Measurements from ENCODE around the gene CXorf49B. TPM values are rescaled to one million over a fixed set of nuclear protein-coding genes. Genes with fewer than 3 reads are reported as not detected.

The CXorf49B gene
- total and polyA plus RNA-seq, 10 of the 15 experiments (the other 5 are each of a cell fraction or from before 2014, with no cell fraction given), result not detected

Small RNA genes lying within 50 kb of the gene (small RNA-seq; reads per million reads assigned to genes)
- gene BX276092.1 (not detected), gene BX276092.6 (not detected), gene BX276092.8 (not detected)

Other genes with a start within 250 kb of the CXorf49B start
- 111 and 121 TPM in 2 replicates for gene OGT, start 230.2 kb upstream of the CXorf49B start, total RNA-seq (2014; rRNA removed)
- gene OGT, start 230.2 kb upstream of the CXorf49B start, total RNA-seq (2014; rRNA removed; fragmentation: Illumina TruSeq; extraction: Trizol), result 103 and 109 TPM in 2 replicates
- gene OGT, start 230.2 kb upstream of the CXorf49B start, total RNA-seq (2021), result 150 and 163 TPM in 2 replicates
- gene OGT, start 230.2 kb upstream of the CXorf49B start, polyA plus RNA-seq (2011; rRNA removed), result 638 and 671 TPM in 2 replicates
- 142 and 188 TPM in 2 replicates for gene OGT, start 230.2 kb upstream of the CXorf49B start, polyA plus RNA-seq (2014; fragmentation: Illumina TruSeq; extraction: Trizol)
- gene OGT, start 230.2 kb upstream of the CXorf49B start, polyA plus RNA-seq (2014; fragmentation: Nextera tagmentation; extraction: Ambion mirVana), result 10 to 100 TPM; 38.2 to 43.8 TPM
- 176 and 192 TPM in 2 replicates for gene OGT, start 230.2 kb upstream of the CXorf49B start, polyA plus RNA-seq (2014; rRNA removed)
- 10 to 100 TPM; 45.0 to 50.2 TPM for gene OGT, start 230.2 kb upstream of the CXorf49B start, polyA plus RNA-seq (2016; fragmentation: Nextera tagmentation; extraction: Ambion mirVana)
- gene GCNA, start 184.9 kb upstream of the CXorf49B start, total RNA-seq (2014; rRNA removed), result 0.62 and 1.8 TPM in 2 replicates
- 1.4 and 1.9 TPM in 2 replicates for gene GCNA, start 184.9 kb upstream of the CXorf49B start, total RNA-seq (2014; rRNA removed; fragmentation: Illumina TruSeq; extraction: Trizol)
- gene GCNA, start 184.9 kb upstream of the CXorf49B start, total RNA-seq (2021), result 1.0 and 1.3 TPM in 2 replicates
- gene GCNA, start 184.9 kb upstream of the CXorf49B start, polyA plus RNA-seq (2011; rRNA removed), result 1.3 and 2.1 TPM in 2 replicates
- gene GCNA, start 184.9 kb upstream of the CXorf49B start, polyA plus RNA-seq (2014; fragmentation: Illumina TruSeq; extraction: Trizol), result 1.6 and 2.8 TPM in 2 replicates
- 1 to 10 TPM in 1 of 2 experiments, under 1 TPM in 1; 0.69 to 1.1 TPM for gene GCNA, start 184.9 kb upstream of the CXorf49B start, polyA plus RNA-seq (2014; fragmentation: Nextera tagmentation; extraction: Ambion mirVana)
- gene GCNA, start 184.9 kb upstream of the CXorf49B start, polyA plus RNA-seq (2014; rRNA removed), result 0.81 and 1.4 TPM in 2 replicates
- under 1 TPM; 0.37 to 0.72 TPM for gene GCNA, start 184.9 kb upstream of the CXorf49B start, polyA plus RNA-seq (2016; fragmentation: Nextera tagmentation; extraction: Ambion mirVana)
- gene CXCR3, start 144.8 kb upstream of the CXorf49B start, total RNA-seq (2014; rRNA removed), result 18.0 and 24.9 TPM in 2 replicates
- 4.5 and 6.8 TPM in 2 replicates for gene CXCR3, start 144.8 kb upstream of the CXorf49B start, total RNA-seq (2014; rRNA removed; fragmentation: Illumina TruSeq; extraction: Trizol)
- 45.4 and 48.2 TPM in 2 replicates for gene CXCR3, start 144.8 kb upstream of the CXorf49B start, total RNA-seq (2021)
- 0.37 and 3.0 TPM in 2 replicates for gene CXCR3, start 144.8 kb upstream of the CXorf49B start, polyA plus RNA-seq (2011; rRNA removed)
- gene CXCR3, start 144.8 kb upstream of the CXorf49B start, polyA plus RNA-seq (2014; fragmentation: Illumina TruSeq; extraction: Trizol), result 1.7 and 11.7 TPM in 2 replicates
- gene CXCR3, start 144.8 kb upstream of the CXorf49B start, polyA plus RNA-seq (2014; fragmentation: Nextera tagmentation; extraction: Ambion mirVana), result 1 to 10 TPM; 1.4 to 6.7 TPM
- gene CXCR3, start 144.8 kb upstream of the CXorf49B start, polyA plus RNA-seq (2014; rRNA removed), result 19.7 and 27.7 TPM in 2 replicates
- gene CXCR3, start 144.8 kb upstream of the CXorf49B start, polyA plus RNA-seq (2016; fragmentation: Nextera tagmentation; extraction: Ambion mirVana), result 10 to 100 TPM; 47.6 to 48.0 TPM
- not detected in 2 replicates for gene CXorf49, start 45.1 kb upstream of the CXorf49B start, total RNA-seq (2014; rRNA removed)
- not detected in 2 replicates for gene CXorf49, start 45.1 kb upstream of the CXorf49B start, total RNA-seq (2014; rRNA removed; fragmentation: Illumina TruSeq; extraction: Trizol)
- gene CXorf49, start 45.1 kb upstream of the CXorf49B start, total RNA-seq (2021), result not detected in 2 replicates
- gene CXorf49, start 45.1 kb upstream of the CXorf49B start, polyA plus RNA-seq (2011; rRNA removed), result not detected in 2 replicates
- gene CXorf49, start 45.1 kb upstream of the CXorf49B start, polyA plus RNA-seq (2014; fragmentation: Illumina TruSeq; extraction: Trizol), result not detected in 2 replicates
- gene CXorf49, start 45.1 kb upstream of the CXorf49B start, polyA plus RNA-seq (2014; fragmentation: Nextera tagmentation; extraction: Ambion mirVana), result not detected
- 0.27 TPM in 1 of 2 replicates, not detected in the other for gene CXorf49, start 45.1 kb upstream of the CXorf49B start, polyA plus RNA-seq (2014; rRNA removed)
- not detected for gene CXorf49, start 45.1 kb upstream of the CXorf49B start, polyA plus RNA-seq (2016; fragmentation: Nextera tagmentation; extraction: Ambion mirVana)
- gene NHSL2, start 147.5 kb downstream of the CXorf49B start, total RNA-seq (2014; rRNA removed), result under 0.01 and 0.06 TPM in 2 replicates
- gene NHSL2, start 147.5 kb downstream of the CXorf49B start, total RNA-seq (2014; rRNA removed; fragmentation: Illumina TruSeq; extraction: Trizol), result 0.05 and 0.09 TPM in 2 replicates
- gene NHSL2, start 147.5 kb downstream of the CXorf49B start, total RNA-seq (2021), result 0.05 TPM in 2 replicates
- gene NHSL2, start 147.5 kb downstream of the CXorf49B start, polyA plus RNA-seq (2011; rRNA removed), result 0.04 and 0.05 TPM in 2 replicates
- gene NHSL2, start 147.5 kb downstream of the CXorf49B start, polyA plus RNA-seq (2014; fragmentation: Illumina TruSeq; extraction: Trizol), result 0.03 and 0.07 TPM in 2 replicates
- gene NHSL2, start 147.5 kb downstream of the CXorf49B start, polyA plus RNA-seq (2014; fragmentation: Nextera tagmentation; extraction: Ambion mirVana), result under 1 TPM in 1 of 2 experiments, not detected in 1; 0.07 TPM
- not detected in 2 replicates for gene NHSL2, start 147.5 kb downstream of the CXorf49B start, polyA plus RNA-seq (2014; rRNA removed)
- under 1 TPM; 0.09 to 0.53 TPM for gene NHSL2, start 147.5 kb downstream of the CXorf49B start, polyA plus RNA-seq (2016; fragmentation: Nextera tagmentation; extraction: Ambion mirVana)

Measured in GM12878 (cell line).